Activated naive CD8-positive, alpha-beta T cell treated with anti-CD3 and anti-CD28 coated beads, Interleukin-2, amount 10 ng/mL, durations not matched to agents 7 days and 5 days (primary cell): ENCODE measurements around the gene IKZF1. TPM values are rescaled to one million over a fixed set of nuclear protein-coding genes. Genes with fewer than 3 reads are reported as not detected.

Source experiments
- total RNA-seq, 2 experiments: library from RNA; stranded (reverse); gene quantifications; one replicate each; pipeline ENCODE4 v1.2.3, GENCODE V29; 2021

IKZF1 gene
- total RNA-seq, 2 experiments from 2014 or later = 383 to 410 TPM

Other genes with a start within 250 kb of the IKZF1 start
- gene ZPBP, start 211.5 kb upstream of the IKZF1 start, total RNA-seq = not detected
- gene FIGNL1, start 145.6 kb downstream of the IKZF1 start, total RNA-seq = 10 to 100 TPM; 28.4 to 30.9 TPM